ENCODE measurements around the gene GNAL.

Gene GNAL

DNA sequence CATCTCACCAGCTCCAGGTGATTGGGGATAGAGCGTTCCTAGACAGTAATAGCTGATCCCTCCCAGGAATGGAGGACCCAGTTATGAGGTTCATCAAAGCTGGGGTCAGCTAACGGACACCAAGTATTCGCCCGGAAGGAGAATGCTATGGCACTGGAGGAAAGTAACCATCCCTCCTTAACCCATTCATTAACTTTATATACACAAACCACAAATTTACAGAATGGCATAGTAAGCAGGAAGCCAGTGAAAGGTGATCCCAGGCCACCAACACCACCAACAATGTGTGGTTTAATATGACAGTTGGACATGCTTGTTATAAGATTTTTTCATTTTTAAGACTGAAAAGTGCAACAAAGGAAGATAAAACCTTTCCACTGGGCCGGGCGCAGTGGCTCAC lies 106.9 kb downstream of the GNAL start:
- Histone ChIP-seq H3K36me3 (ENCODE audit: low read length) (no peaks in the 10 kb centered on the region), H3K27me3 (ENCODE audit: low read length) (no peaks in the 10 kb centered on the region), H3K9me3 (ENCODE audit: insufficient read depth, low read length) (no peaks in the 10 kb centered on the region), H3K79me2 (ENCODE audit: insufficient read depth, low read length) (no peaks in the 10 kb centered on the region), H3K9me2 (replicated peaks; ENCODE audit: insufficient read depth, low read length) (no peaks in the 10 kb centered on the region), H2AFZ (ENCODE audit: low read depth, low read length, severe bottlenecking) (no peak overlapping the region), H3K4me2 (ENCODE audit: low read depth, low read length, poor library complexity, severe bottlenecking) (no peak overlapping the region), H3K27ac (ENCODE audit: low read depth, low read length) (no peak overlapping the region), H3K4me3 (ENCODE audit: insufficient read depth, low read length, poor library complexity, severe bottlenecking) (no peak overlapping the region), H3K9ac (ENCODE audit: low read length) (no peak overlapping the region), H4K20me1 (ENCODE audit: low read depth, low read length) (no peaks in the 10 kb centered on the region), H3F3A (ENCODE audit: insufficient read depth) (no peaks in the 10 kb centered on the region)
- TF ChIP-seq, protein P1, sequence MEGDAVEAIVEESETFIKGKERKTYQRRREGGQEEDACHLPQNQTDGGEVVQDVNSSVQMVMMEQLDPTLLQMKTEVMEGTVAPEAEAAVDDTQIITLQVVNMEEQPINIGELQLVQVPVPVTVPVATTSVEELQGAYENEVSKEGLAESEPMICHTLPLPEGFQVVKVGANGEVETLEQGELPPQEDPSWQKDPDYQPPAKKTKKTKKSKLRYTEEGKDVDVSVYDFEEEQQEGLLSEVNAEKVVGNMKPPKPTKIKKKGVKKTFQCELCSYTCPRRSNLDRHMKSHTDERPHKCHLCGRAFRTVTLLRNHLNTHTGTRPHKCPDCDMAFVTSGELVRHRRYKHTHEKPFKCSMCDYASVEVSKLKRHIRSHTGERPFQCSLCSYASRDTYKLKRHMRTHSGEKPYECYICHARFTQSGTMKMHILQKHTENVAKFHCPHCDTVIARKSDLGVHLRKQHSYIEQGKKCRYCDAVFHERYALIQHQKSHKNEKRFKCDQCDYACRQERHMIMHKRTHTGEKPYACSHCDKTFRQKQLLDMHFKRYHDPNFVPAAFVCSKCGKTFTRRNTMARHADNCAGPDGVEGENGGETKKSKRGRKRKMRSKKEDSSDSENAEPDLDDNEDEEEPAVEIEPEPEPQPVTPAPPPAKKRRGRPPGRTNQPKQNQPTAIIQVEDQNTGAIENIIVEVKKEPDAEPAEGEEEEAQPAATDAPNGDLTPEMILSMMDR (IDR thresholded peaks at IDR 0.05; ENCODE audit: insufficient read depth, low read length, poor library complexity, severe bottlenecking), result no peak
- TF ChIP-seq EZH2phosphoT487 (conservative IDR thresholded peaks at IDR 0.05; ENCODE audit: low read length), result no peak

DNA sequence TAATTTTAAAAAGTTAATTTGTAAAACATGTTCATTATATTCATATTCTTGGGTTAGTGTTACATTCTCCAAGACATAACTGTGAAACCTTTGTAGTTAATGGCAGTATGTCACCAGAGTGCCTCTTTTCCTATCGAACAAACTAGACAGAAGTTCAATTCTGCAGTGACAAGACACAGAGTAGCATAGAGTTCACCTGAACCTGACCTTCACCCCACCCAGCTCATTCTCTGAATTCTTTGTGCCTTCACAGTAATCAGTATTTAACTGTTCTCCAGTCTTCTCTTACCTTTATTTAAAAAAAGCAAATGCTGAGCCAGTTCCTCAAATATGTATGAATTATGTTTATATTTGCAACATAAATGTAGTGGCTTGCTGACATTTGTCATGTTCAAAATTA lies 109.2 kb downstream of the GNAL start:
- H3F3A ChIP-seq (ENCODE audit: insufficient read depth), result no peaks in the 10 kb centered on the region
- H3K4me2 ChIP-seq (ENCODE audit: low read depth, low read length, poor library complexity, severe bottlenecking), result no peak overlapping the region
- no peaks in the 10 kb centered on the region for H3K9me3 ChIP-seq (ENCODE audit: insufficient read depth, low read length)
- H3K27me3 ChIP-seq (ENCODE audit: low read length), result no peaks in the 10 kb centered on the region
- TF ChIP-seq, protein P1 (IDR thresholded peaks at IDR 0.05; ENCODE audit: insufficient read depth, low read length, poor library complexity, severe bottlenecking), result no peak
- TF ChIP-seq EZH2phosphoT487 (conservative IDR thresholded peaks at IDR 0.05; ENCODE audit: low read length), result no peak
- H3K9me2 ChIP-seq (replicated peaks; ENCODE audit: insufficient read depth, low read length), result no peaks in the 10 kb centered on the region
- no peak overlapping the region for H2AFZ ChIP-seq (ENCODE audit: low read depth, low read length, severe bottlenecking)
- H4K20me1 ChIP-seq (ENCODE audit: low read depth, low read length), result no peaks in the 10 kb centered on the region
- H3K79me2 ChIP-seq (ENCODE audit: insufficient read depth, low read length), result no peaks in the 10 kb centered on the region
- no peak overlapping the region for H3K27ac ChIP-seq (ENCODE audit: low read depth, low read length)
- no peak overlapping the region for H3K4me3 ChIP-seq (ENCODE audit: insufficient read depth, low read length, poor library complexity, severe bottlenecking)
- H3K36me3 ChIP-seq (ENCODE audit: low read length), result no peaks in the 10 kb centered on the region
- no peak overlapping the region for H3K9ac ChIP-seq (ENCODE audit: low read length)

DNA sequence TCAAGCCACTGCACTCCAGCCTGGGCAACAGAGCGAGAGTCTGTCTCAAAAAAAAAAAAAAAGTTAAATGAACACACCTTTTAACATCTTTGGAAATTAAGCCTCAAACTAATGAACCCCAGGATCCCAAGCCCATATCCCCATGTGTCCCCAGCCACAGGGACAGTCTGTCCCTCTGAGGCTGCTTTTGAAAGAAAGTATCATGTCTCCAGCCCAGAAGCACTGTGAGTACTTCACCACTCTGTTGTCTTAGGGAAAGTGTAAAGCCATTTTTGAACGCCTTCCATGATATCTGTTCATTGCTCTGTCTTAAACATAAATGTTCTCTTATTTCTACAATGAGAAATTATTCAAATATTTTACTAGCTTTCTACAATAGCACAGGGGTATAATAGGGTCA lies 110.0 kb downstream of the GNAL start:
- Histone ChIP-seq H3K9ac (ENCODE audit: low read length) (no peak overlapping the region), H3K4me2 (ENCODE audit: low read depth, low read length, poor library complexity, severe bottlenecking) (no peak overlapping the region), H3K4me3 (ENCODE audit: insufficient read depth, low read length, poor library complexity, severe bottlenecking) (no peak overlapping the region), H3F3A (ENCODE audit: insufficient read depth) (no peaks in the 10 kb centered on the region), H3K79me2 (ENCODE audit: insufficient read depth, low read length) (no peaks in the 10 kb centered on the region), H3K9me3 (ENCODE audit: insufficient read depth, low read length) (no peaks in the 10 kb centered on the region), H3K27me3 (ENCODE audit: low read length) (no peaks in the 10 kb centered on the region), H4K20me1 (ENCODE audit: low read depth, low read length) (no peaks in the 10 kb centered on the region), H3K27ac (ENCODE audit: low read depth, low read length) (no peak overlapping the region), H3K36me3 (ENCODE audit: low read length) (no peaks in the 10 kb centered on the region), H3K9me2 (replicated peaks; ENCODE audit: insufficient read depth, low read length) (no peaks in the 10 kb centered on the region), H2AFZ (ENCODE audit: low read depth, low read length, severe bottlenecking) (no peak overlapping the region)
- TF ChIP-seq, protein P1 (IDR thresholded peaks at IDR 0.05; ENCODE audit: insufficient read depth, low read length, poor library complexity, severe bottlenecking), result no peak
- no peak for TF ChIP-seq EZH2phosphoT487 (conservative IDR thresholded peaks at IDR 0.05; ENCODE audit: low read length)
